WTC11 (cell line): ENCODE data around the gene VTA1. TPM values are rescaled to one million over a fixed set of nuclear protein-coding genes. Genes with fewer than 3 reads are reported as not detected.

Experiments
- ATAC-seq: fragments of 200-7000 bp; cut with Tn5 transposase; 2 replicates; pipeline ENCODE4 v1.10.0; 2021; ENCODE audit warnings: mild to moderate bottlenecking, moderate library complexity
- CTCF ChIA-PET: fragments of 300-600 bp; sonication (Branson Sonifier 250); formaldehyde crosslinking; loops from one replicate; lab custom pipeline; 2021; ENCODE audit warnings: antibody characterized with exemption; lab: Charles Lee
- POLR2A ChIA-PET: fragments of 350-600 bp; sonication (Branson Sonifier 250); formaldehyde crosslinking; loops from one replicate; lab custom pipeline; 2021; ENCODE audit warnings: antibody characterized with exemption; lab: Charles Lee
- DNase-seq: peaks from one replicate; pipeline ENCODE4 v3.0.0; 2021; ENCODE audit warnings: low spot score
- H3K27ac Mint-ChIP-seq: 2 replicates; pipeline ENCODE4 v1.8.0; 2021; ENCODE audit warnings: mixed read lengths
- H3K27me3 Mint-ChIP-seq: 2 replicates; pipeline ENCODE4 v1.8.0; 2021; ENCODE audit warnings: low read depth, mild to moderate bottlenecking, moderate library complexity, mixed read lengths
- H3K36me3 Mint-ChIP-seq: 2 replicates; pipeline ENCODE4 v1.8.0; 2021; ENCODE audit warnings: mixed read lengths
- H3K4me1 Mint-ChIP-seq: 2 replicates; pipeline ENCODE4 v1.8.0; 2022; ENCODE audit warnings: mixed read lengths
- H3K4me3 Mint-ChIP-seq: 2 replicates; pipeline ENCODE4 v1.8.0; 2021; ENCODE audit warnings: mild to moderate bottlenecking, moderate library complexity, mixed read lengths
- H3K9me3 Mint-ChIP-seq: 2 replicates; pipeline ENCODE4 v1.8.0; 2021; ENCODE audit warnings: mixed read lengths
- EMX1 ChIP-seq: fragments of 250-450 bp; sonication (Bioruptor Pico); IDR thresholded peaks from 2 replicates; pipeline ENCODE4 v1.8.0; 2021; ENCODE audit warnings: mild to moderate bottlenecking
- FOXK1 ChIP-seq: sonication (generic); formaldehyde crosslinking; IDR thresholded peaks from 2 replicates; pipeline ENCODE4 v1.8.0; 2022; ENCODE audit warnings: mild to moderate bottlenecking, moderate library complexity, missing genetic modification reagents
- HMGA2 ChIP-seq: fragments of 250-450 bp; sonication (Bioruptor Pico); IDR thresholded peaks from 2 replicates; pipeline ENCODE4 v1.4.0; 2021; ENCODE audit warnings: mild to moderate bottlenecking, moderate library complexity
- IRF2 ChIP-seq: sonication (generic); formaldehyde crosslinking; IDR thresholded peaks from 2 replicates; pipeline ENCODE4 v1.8.0; 2022; ENCODE audit warnings: low read depth, missing genetic modification reagents, borderline replicate concordance
- NFYB ChIP-seq: sonication (generic); formaldehyde crosslinking; conservative IDR thresholded peaks from 2 replicates; pipeline ENCODE4 v1.8.0; 2022; ENCODE audit warnings: low read depth, missing genetic modification reagents
- PRRX2 ChIP-seq: fragments of 250-450 bp; sonication (Bioruptor Pico); IDR thresholded peaks from 2 replicates; pipeline ENCODE4 v1.8.0; 2021; ENCODE audit warnings: mild to moderate bottlenecking
- SP1 ChIP-seq: sonication (generic); formaldehyde crosslinking; conservative IDR thresholded peaks from 2 replicates; pipeline ENCODE4 v1.8.1; 2022; ENCODE audit warnings: missing genetic modification reagents
- ZNF232 ChIP-seq: sonication (generic); formaldehyde crosslinking; IDR thresholded peaks from 2 replicates; pipeline ENCODE4 v1.8.0; 2022; ENCODE audit warnings: mild to moderate bottlenecking, missing genetic modification reagents
- ZNF317 ChIP-seq: sonication (generic); formaldehyde crosslinking; IDR thresholded peaks from 2 replicates; pipeline ENCODE4 v1.8.1; 2023; ENCODE audit warnings: low read depth, mild to moderate bottlenecking, moderate library complexity, missing genetic modification reagents, borderline replicate concordance
- total RNA-seq: library from RNA; stranded (reverse); gene quantifications from 3 replicates; pipeline ENCODE4 v1.2.3, GENCODE V29; 2021
- TF ChIP-seq, protein P1 (sequence below): sonication (generic); formaldehyde crosslinking; IDR thresholded peaks from 2 replicates; pipeline ENCODE4 v1.8.1; 2023; ENCODE audit warnings: mild to moderate bottlenecking, missing genetic modification reagents, borderline replicate concordance
- TF ChIP-seq, protein P2 (sequence below): fragments of 250-450 bp; sonication (Bioruptor Pico); IDR thresholded peaks from 2 replicates; pipeline ENCODE4 v1.9.0; 2021; ENCODE audit warnings: mild to moderate bottlenecking
- TF ChIP-seq, protein P3 (sequence below): sonication (generic); formaldehyde crosslinking; IDR thresholded peaks from 2 replicates; pipeline ENCODE4 v1.8.1; 2023; ENCODE audit warnings: mild to moderate bottlenecking, missing genetic modification reagents, moderate library complexity
- TF ChIP-seq, protein P4 (sequence below): sonication (generic); formaldehyde crosslinking; IDR thresholded peaks from 2 replicates; pipeline ENCODE4 v1.8.0; 2023; ENCODE audit warnings: missing genetic modification reagents, mild to moderate bottlenecking, borderline replicate concordance

Gene VTA1
- total RNA-seq, 1 experiment from 2014 or later = 55.4 TPM

DNA sequence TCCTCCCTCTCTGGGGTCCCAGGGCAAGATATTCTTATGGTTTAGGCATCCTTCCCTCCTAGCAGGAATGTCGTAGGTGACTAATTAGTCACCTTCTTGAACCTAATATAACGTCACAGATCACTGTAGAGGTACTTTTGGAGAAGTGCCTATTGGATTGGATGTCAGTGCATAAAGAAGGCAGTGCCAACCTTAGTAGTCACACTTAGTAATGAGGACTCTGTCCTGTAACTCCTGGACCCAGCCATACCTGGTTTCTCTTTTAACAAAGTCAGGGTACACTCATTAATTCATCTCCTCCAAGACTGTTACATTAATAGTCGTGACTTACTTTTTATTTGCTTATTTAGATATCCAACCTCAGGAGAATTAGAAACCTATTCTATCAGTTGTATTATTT lies 20.0 kb downstream of the VTA1 start:
- POLR2A ChIA-PET = no interaction called here
- H3K27ac Mint-ChIP-seq = no peak overlapping the region
- TF ChIP-seq FOXK1 (CRISPR knock-in tag) = no peak
- no peak for TF ChIP-seq EMX1 (CRISPR knock-in tag)
- TF ChIP-seq IRF2 (CRISPR knock-in tag) = no peak
- DNase-seq = no peak
- H3K4me3 Mint-ChIP-seq = no peak overlapping the region
- ATAC-seq = no peak
- peaks cover 17% of the 10 kb centered on the region for H3K4me1 Mint-ChIP-seq
- CTCF ChIA-PET = interaction anchor here (0.6 kb wide), 1 partner anchor 21 kb away, joined by 3 read pairs; no protein-coding TSS in a partner anchor
- no peaks in the 10 kb centered on the region for H3K9me3 Mint-ChIP-seq
- H3K27me3 Mint-ChIP-seq = no peaks in the 10 kb centered on the region
- peaks cover 23% of the 10 kb centered on the region for H3K36me3 Mint-ChIP-seq

DNA sequence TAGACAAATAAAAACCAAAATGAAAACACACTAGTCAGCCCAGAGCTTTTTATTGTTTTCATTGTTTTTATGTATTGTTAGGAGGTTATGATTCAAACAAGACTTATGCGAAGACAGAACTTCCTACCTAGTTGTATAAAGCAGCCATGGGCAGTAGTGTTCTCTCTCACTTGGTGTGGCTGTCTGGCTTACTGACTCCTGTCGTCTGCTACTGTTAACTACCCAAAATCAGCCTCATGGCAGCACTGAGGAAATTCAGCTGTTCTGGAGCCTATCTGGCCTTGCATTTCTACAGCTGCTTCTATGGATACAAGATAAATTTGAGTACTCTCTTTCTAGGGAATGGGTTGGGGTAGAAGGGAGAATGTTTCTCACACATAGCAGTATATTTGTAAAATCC lies 20.4 kb downstream of the VTA1 start:
- ChIA-PET CTCF (interaction anchor here (0.6 kb wide), 1 partner anchor 20 kb away, joined by 3 read pairs; no protein-coding TSS in a partner anchor), POLR2A (no interaction called here)
- Mint-ChIP-seq H3K36me3 (peaks cover 26% of the 10 kb centered on the region), H3K4me1 (peaks cover 13% of the 10 kb centered on the region), H3K27me3 (no peaks in the 10 kb centered on the region), H3K27ac (no peak overlapping the region), H3K4me3 (no peak overlapping the region), H3K9me3 (no peaks in the 10 kb centered on the region)
- no peak for ATAC-seq
- DNase-seq = no peak
- TF ChIP-seq, protein P1, sequence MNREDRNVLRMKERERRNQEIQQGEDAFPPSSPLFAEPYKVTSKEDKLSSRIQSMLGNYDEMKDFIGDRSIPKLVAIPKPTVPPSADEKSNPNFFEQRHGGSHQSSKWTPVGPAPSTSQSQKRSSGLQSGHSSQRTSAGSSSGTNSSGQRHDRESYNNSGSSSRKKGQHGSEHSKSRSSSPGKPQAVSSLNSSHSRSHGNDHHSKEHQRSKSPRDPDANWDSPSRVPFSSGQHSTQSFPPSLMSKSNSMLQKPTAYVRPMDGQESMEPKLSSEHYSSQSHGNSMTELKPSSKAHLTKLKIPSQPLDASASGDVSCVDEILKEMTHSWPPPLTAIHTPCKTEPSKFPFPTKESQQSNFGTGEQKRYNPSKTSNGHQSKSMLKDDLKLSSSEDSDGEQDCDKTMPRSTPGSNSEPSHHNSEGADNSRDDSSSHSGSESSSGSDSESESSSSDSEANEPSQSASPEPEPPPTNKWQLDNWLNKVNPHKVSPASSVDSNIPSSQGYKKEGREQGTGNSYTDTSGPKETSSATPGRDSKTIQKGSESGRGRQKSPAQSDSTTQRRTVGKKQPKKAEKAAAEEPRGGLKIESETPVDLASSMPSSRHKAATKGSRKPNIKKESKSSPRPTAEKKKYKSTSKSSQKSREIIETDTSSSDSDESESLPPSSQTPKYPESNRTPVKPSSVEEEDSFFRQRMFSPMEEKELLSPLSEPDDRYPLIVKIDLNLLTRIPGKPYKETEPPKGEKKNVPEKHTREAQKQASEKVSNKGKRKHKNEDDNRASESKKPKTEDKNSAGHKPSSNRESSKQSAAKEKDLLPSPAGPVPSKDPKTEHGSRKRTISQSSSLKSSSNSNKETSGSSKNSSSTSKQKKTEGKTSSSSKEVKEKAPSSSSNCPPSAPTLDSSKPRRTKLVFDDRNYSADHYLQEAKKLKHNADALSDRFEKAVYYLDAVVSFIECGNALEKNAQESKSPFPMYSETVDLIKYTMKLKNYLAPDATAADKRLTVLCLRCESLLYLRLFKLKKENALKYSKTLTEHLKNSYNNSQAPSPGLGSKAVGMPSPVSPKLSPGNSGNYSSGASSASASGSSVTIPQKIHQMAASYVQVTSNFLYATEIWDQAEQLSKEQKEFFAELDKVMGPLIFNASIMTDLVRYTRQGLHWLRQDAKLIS = no peak

DNA sequence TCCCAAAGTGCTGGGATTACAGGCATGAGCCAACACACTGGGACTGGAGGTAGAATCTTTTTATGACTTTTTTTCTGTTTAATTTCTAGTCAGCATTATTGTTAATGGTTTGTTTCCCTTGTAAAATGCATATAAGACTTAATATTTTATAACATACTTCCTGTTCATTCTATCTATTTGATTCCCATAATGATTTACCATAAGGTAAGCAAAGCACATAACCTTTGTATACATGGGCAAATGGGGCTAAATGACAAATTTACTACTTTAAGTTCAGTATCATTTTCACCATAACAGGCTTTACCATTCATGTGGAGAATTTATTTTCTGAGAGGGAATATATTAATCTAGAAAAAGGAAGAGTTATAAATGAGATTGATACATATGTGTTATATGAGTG lies 24.3 kb downstream of the VTA1 start:
- DNase-seq (no peak), ATAC-seq (no peak)
- no peaks in the 10 kb centered on the region for H3K4me1 Mint-ChIP-seq
- H3K4me3 Mint-ChIP-seq = no peak overlapping the region
- H3K36me3 Mint-ChIP-seq = peaks cover 35% of the 10 kb centered on the region
- CTCF ChIA-PET = no interaction called here
- POLR2A ChIA-PET = no interaction called here
- no peak for TF ChIP-seq SP1
- TF ChIP-seq ZNF317 (CRISPR knock-in tag) = no peak
- TF ChIP-seq PRRX2 = no peak
- no peak for TF ChIP-seq NFYB
- TF ChIP-seq, protein P2, sequence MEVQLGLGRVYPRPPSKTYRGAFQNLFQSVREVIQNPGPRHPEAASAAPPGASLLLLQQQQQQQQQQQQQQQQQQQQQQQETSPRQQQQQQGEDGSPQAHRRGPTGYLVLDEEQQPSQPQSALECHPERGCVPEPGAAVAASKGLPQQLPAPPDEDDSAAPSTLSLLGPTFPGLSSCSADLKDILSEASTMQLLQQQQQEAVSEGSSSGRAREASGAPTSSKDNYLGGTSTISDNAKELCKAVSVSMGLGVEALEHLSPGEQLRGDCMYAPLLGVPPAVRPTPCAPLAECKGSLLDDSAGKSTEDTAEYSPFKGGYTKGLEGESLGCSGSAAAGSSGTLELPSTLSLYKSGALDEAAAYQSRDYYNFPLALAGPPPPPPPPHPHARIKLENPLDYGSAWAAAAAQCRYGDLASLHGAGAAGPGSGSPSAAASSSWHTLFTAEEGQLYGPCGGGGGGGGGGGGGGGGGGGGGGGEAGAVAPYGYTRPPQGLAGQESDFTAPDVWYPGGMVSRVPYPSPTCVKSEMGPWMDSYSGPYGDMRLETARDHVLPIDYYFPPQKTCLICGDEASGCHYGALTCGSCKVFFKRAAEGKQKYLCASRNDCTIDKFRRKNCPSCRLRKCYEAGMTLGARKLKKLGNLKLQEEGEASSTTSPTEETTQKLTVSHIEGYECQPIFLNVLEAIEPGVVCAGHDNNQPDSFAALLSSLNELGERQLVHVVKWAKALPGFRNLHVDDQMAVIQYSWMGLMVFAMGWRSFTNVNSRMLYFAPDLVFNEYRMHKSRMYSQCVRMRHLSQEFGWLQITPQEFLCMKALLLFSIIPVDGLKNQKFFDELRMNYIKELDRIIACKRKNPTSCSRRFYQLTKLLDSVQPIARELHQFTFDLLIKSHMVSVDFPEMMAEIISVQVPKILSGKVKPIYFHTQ (CRISPR knock-in tag) = no peak
- TF ChIP-seq, protein P3, sequence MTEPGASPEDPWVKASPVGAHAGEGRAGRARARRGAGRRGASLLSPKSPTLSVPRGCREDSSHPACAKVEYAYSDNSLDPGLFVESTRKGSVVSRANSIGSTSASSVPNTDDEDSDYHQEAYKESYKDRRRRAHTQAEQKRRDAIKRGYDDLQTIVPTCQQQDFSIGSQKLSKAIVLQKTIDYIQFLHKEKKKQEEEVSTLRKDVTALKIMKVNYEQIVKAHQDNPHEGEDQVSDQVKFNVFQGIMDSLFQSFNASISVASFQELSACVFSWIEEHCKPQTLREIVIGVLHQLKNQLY (CRISPR knock-in tag) = no peak
- TF ChIP-seq ZNF232 (CRISPR knock-in tag) = no peak
- TF ChIP-seq, protein P4, sequence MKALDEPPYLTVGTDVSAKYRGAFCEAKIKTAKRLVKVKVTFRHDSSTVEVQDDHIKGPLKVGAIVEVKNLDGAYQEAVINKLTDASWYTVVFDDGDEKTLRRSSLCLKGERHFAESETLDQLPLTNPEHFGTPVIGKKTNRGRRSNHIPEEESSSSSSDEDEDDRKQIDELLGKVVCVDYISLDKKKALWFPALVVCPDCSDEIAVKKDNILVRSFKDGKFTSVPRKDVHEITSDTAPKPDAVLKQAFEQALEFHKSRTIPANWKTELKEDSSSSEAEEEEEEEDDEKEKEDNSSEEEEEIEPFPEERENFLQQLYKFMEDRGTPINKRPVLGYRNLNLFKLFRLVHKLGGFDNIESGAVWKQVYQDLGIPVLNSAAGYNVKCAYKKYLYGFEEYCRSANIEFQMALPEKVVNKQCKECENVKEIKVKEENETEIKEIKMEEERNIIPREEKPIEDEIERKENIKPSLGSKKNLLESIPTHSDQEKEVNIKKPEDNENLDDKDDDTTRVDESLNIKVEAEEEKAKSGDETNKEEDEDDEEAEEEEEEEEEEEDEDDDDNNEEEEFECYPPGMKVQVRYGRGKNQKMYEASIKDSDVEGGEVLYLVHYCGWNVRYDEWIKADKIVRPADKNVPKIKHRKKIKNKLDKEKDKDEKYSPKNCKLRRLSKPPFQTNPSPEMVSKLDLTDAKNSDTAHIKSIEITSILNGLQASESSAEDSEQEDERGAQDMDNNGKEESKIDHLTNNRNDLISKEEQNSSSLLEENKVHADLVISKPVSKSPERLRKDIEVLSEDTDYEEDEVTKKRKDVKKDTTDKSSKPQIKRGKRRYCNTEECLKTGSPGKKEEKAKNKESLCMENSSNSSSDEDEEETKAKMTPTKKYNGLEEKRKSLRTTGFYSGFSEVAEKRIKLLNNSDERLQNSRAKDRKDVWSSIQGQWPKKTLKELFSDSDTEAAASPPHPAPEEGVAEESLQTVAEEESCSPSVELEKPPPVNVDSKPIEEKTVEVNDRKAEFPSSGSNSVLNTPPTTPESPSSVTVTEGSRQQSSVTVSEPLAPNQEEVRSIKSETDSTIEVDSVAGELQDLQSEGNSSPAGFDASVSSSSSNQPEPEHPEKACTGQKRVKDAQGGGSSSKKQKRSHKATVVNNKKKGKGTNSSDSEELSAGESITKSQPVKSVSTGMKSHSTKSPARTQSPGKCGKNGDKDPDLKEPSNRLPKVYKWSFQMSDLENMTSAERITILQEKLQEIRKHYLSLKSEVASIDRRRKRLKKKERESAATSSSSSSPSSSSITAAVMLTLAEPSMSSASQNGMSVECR (CRISPR knock-in tag) = no peak
- no peak for TF ChIP-seq HMGA2 (CRISPR knock-in tag)
- no peak for TF ChIP-seq EMX1 (CRISPR knock-in tag)
- no peaks in the 10 kb centered on the region for H3K27me3 Mint-ChIP-seq
- no peak overlapping the region for H3K27ac Mint-ChIP-seq
- H3K9me3 Mint-ChIP-seq = no peaks in the 10 kb centered on the region
